SK-N-SH (cell line): Measurements from ENCODE around the gene NT5C1B. TPM values are rescaled to one million over a fixed set of nuclear protein-coding genes. Genes with fewer than 3 reads are reported as not detected.
A peak's percentile ranks its signal among the peaks of the same experiment; 100 is the strongest.

Experiments used
- CTCF ChIA-PET: fragments of 300-600, 350-600 bp; formaldehyde crosslinking; extraction: SDS; loops from one replicate; lab custom pipeline; 2021; lab: Yijun Ruan, JAX
- POLR2A ChIA-PET: fragments of 350-600 bp; sonication (Branson Sonifier 250); formaldehyde crosslinking; extraction: SDS; loops from one replicate; lab custom pipeline; 2020; ENCODE audit warnings: antibody characterized with exemption, inconsistent platforms; lab: Yijun Ruan, JAX
- DNase-seq: peaks from one replicate; pipeline ENCODE4 v3.0.0; 2012
- H2AFZ ChIP-seq: fragments of 200-600 bp; sonication (generic); 2 replicates; pipeline ENCODE4 v1.8.1; 2016; ENCODE audit warnings: antibody characterized with exemption, mild to moderate bottlenecking, low read depth
- H3F3A ChIP-seq: fragments of 200-600 bp; sonication (generic); replicated peaks from 2 replicates; pipeline ENCODE3; 2016; ENCODE audit warnings: antibody characterized with exemption, mild to moderate bottlenecking; ENCODE audit not compliant: insufficient read depth
- H3K27ac ChIP-seq, 2 experiments: fragments of 200-500 bp in 1 of 2; fragments of 200-600 bp in 1 of 2; sonication (Bioruptor generic) in 1 of 2; sonication (generic), shearing (Covaris generic) in 1 of 2; 2 replicates each; pipeline versions ENCODE4 v1.5.1 to v1.6.1; 2014 to 2016; ENCODE audit warnings: low read depth in 2 of 2, inconsistent platforms in 1 of 2, low read length in 1 of 2, mild to moderate bottlenecking in 1 of 2, mixed read lengths in 1 of 2
- H3K27me3 ChIP-seq: fragments of 200-600 bp; sonication (generic), shearing (Covaris generic); 2 replicates; pipeline ENCODE4 v1.6.1; 2016; ENCODE audit warnings: mixed run types; ENCODE audit not compliant: insufficient read depth
- H3K36me3 ChIP-seq, 2 experiments: fragments of 200-500 bp in 1 of 2; fragments of 200-600 bp in 1 of 2; sonication (Bioruptor generic) in 1 of 2; sonication (generic) in 1 of 2; replicated peaks in 1 of 2; 2 replicates each; pipeline versions ENCODE3 to v1.5.1; 2014 to 2016; ENCODE audit warnings: low read length in 1 of 2, mild to moderate bottlenecking in 1 of 2; ENCODE audit not compliant: insufficient read depth in 2 of 2, control insufficient read depth in 1 of 2
- H3K4me1 ChIP-seq, 2 experiments: fragments of 200-500 bp in 1 of 2; fragments of 200-600 bp in 1 of 2; sonication (Bioruptor generic) in 1 of 2; sonication (generic), shearing (Covaris generic) in 1 of 2; 2 replicates each; pipeline versions ENCODE4 v1.5.1 to v1.6.1; 2014 to 2016; ENCODE audit warnings: low read depth in 1 of 2, low read length in 1 of 2, mixed run types in 1 of 2; ENCODE audit not compliant: insufficient read depth in 2 of 2, control insufficient read depth in 1 of 2
- H3K4me2 ChIP-seq: fragments of 200-600 bp; sonication (generic), shearing (Covaris generic); 2 replicates; pipeline ENCODE4 v1.6.1; 2017; ENCODE audit warnings: mixed run types
- H3K4me3 ChIP-seq, 2 experiments: fragments of 200-500 bp in 1 of 2; fragments of 200-600 bp in 1 of 2; sonication (Bioruptor generic) in 1 of 2; sonication (generic), shearing (Covaris generic) in 1 of 2; 2 replicates each; pipeline versions ENCODE4 v1.5.1 to v1.8.1; 2014 to 2016; ENCODE audit warnings: low read depth in 2 of 2, inconsistent platforms in 1 of 2, low read length in 1 of 2, mild to moderate bottlenecking in 1 of 2, mixed read lengths in 1 of 2, moderate library complexity in 1 of 2
- H3K79me2 ChIP-seq: fragments of 200-600 bp; sonication (generic); 2 replicates; pipeline ENCODE4 v1.8.1; 2017; ENCODE audit warnings: mild to moderate bottlenecking; ENCODE audit not compliant: insufficient read depth
- H3K9ac ChIP-seq: fragments of 200-600 bp; sonication (generic); 2 replicates; pipeline ENCODE4 v1.6.1; 2017; ENCODE audit warnings: mixed run types
- H3K9me2 ChIP-seq: fragments of 200-600 bp; sonication (generic); 2 replicates; pipeline ENCODE4 v1.6.1; 2017; ENCODE audit warnings: mixed run types
- H3K9me3 ChIP-seq: fragments of 200-600 bp; sonication (generic); 2 replicates; pipeline ENCODE4 v1.6.1; 2017; ENCODE audit warnings: mixed run types, mild to moderate bottlenecking, moderate library complexity
- H4K20me1 ChIP-seq: fragments of 200-600 bp; sonication (generic); 2 replicates; pipeline ENCODE4 v1.6.1; 2017; ENCODE audit warnings: mild to moderate bottlenecking, mixed run types; ENCODE audit not compliant: insufficient read depth
- CHD2 ChIP-seq: fragments of 150-350 bp; IDR thresholded peaks from 2 replicates; pipeline ENCODE4 v1.6.1; 2018; ENCODE audit warnings: low read length; ENCODE audit not compliant: partially characterized antibody
- ELF1 ChIP-seq: IDR thresholded peaks from 2 replicates; pipeline ENCODE4 v1.4.0; 2012
- EP300 ChIP-seq, 2 experiments: IDR thresholded peaks; 2 replicates each; pipeline versions ENCODE4 v1.4.0 to v1.6.1; 2012; ENCODE audit warnings: borderline replicate concordance in 1 of 2, low read depth in 1 of 2, low read length in 1 of 2
- EZH2phosphoT487 ChIP-seq: fragments of 200-600 bp; sonication (generic); IDR thresholded peaks from 2 replicates; pipeline ENCODE4 v1.6.1; 2017; ENCODE audit warnings: low read depth, mixed run types, mild to moderate bottlenecking, antibody characterized with exemption, moderate library complexity, borderline replicate concordance
- GATA2 ChIP-seq: sonication (generic); formaldehyde crosslinking; IDR thresholded peaks from 2 replicates; pipeline ENCODE4 v1.5.0; 2020; ENCODE audit warnings: mild to moderate bottlenecking, missing genetic modification reagents
- JUND ChIP-seq: IDR thresholded peaks from 2 replicates; pipeline ENCODE4 v1.4.0; 2012
- MAX ChIP-seq: IDR thresholded peaks from 2 replicates; pipeline ENCODE4 v1.4.0; 2012; ENCODE audit warnings: low read depth
- MEF2A ChIP-seq: IDR thresholded peaks from 2 replicates; pipeline ENCODE4 v1.4.0; 2012; ENCODE audit warnings: low read depth, borderline replicate concordance
- MXI1 ChIP-seq: IDR thresholded peaks from 2 replicates; pipeline ENCODE4 v1.6.1; 2012; ENCODE audit warnings: mild to moderate bottlenecking, low read depth, low read length, improper control_type of control experiment
- NFIC ChIP-seq: IDR thresholded peaks from 2 replicates; pipeline ENCODE4 v1.4.0; 2012; ENCODE audit warnings: borderline replicate concordance
- NRF1 ChIP-seq: IDR thresholded peaks from 2 replicates; pipeline ENCODE4 v1.6.1; 2012; ENCODE audit warnings: low read depth, mild to moderate bottlenecking, low read length
- POLR2AphosphoS5 ChIP-seq: IDR thresholded peaks from 2 replicates; pipeline ENCODE4 v1.6.1; 2012; ENCODE audit warnings: low read depth, low read length
- RAD21 ChIP-seq: IDR thresholded peaks from 2 replicates; pipeline ENCODE4 v1.6.1; 2012; ENCODE audit warnings: mild to moderate bottlenecking, low read length
- RCOR1 ChIP-seq: fragments of 150-350 bp; IDR thresholded peaks from 2 replicates; pipeline ENCODE4 v1.6.1; 2017; ENCODE audit warnings: antibody characterized with exemption, low read length
- REST ChIP-seq: IDR thresholded peaks from 2 replicates; pipeline ENCODE4 v1.6.1; 2012; ENCODE audit warnings: mild to moderate bottlenecking, low read depth, low read length, moderate library complexity
- RFX5 ChIP-seq: IDR thresholded peaks from 2 replicates; pipeline ENCODE4 v1.6.1; 2012; ENCODE audit warnings: mild to moderate bottlenecking, improper control_type of control experiment, low read length
- RXRA ChIP-seq: IDR thresholded peaks from 2 replicates; pipeline ENCODE4 v1.4.0; 2012; ENCODE audit warnings: low read depth, mild to moderate bottlenecking, borderline replicate concordance
- SIN3A ChIP-seq: IDR thresholded peaks from 2 replicates; pipeline ENCODE4 v1.6.1; 2012; ENCODE audit warnings: low read depth, mild to moderate bottlenecking, low read length, moderate library complexity, borderline replicate concordance
- TAF1 ChIP-seq: IDR thresholded peaks from 2 replicates; pipeline ENCODE4 v1.6.1; 2012; ENCODE audit warnings: low read depth, mild to moderate bottlenecking, low read length, moderate library complexity, borderline replicate concordance
- TEAD4 ChIP-seq: IDR thresholded peaks from 2 replicates; pipeline ENCODE4 v1.4.0; 2012; ENCODE audit warnings: mild to moderate bottlenecking, borderline replicate concordance; ENCODE audit not compliant: insufficient read depth
- YY1 ChIP-seq: IDR thresholded peaks from 2 replicates; pipeline ENCODE4 v1.4.0; 2012; ENCODE audit warnings: low read depth, mild to moderate bottlenecking
- WGBS: methylation state at CpG from one replicate; pipeline ENCODE4 v1.1.6; 2017; ENCODE audit warnings: low lambda C conversion rate; 5-methylcytosine and 5-hydroxymethylcytosine counted together
- polyA plus RNA-seq, 3 experiments: library from polyadenylated mRNA; depleted of rRNA; stranded (reverse); fragments of >200 nt; gene quantifications; 2 replicates each; pipeline ENCODE4 v1.2.3, GENCODE V29; 2012
- TF ChIP-seq, protein P1 (sequence below): IDR thresholded peaks from 2 replicates; pipeline ENCODE4 v1.4.0; 2012; ENCODE audit warnings: low read depth, borderline replicate concordance
- TF ChIP-seq, protein P2 (sequence below): IDR thresholded peaks from 2 replicates; pipeline ENCODE4; 2012
- TF ChIP-seq, protein P3 (sequence below): fragments of 150-350 bp; IDR thresholded peaks from 2 replicates; pipeline ENCODE4 v1.6.1; 2016; ENCODE audit warnings: mild to moderate bottlenecking, low read depth, low read length

NT5C1B gene
- polyA plus RNA-seq, 1 of the 3 experiments (the other 2 are of a cell fraction) = not detected

- Histone ChIP-seq H3K9me3 (no peaks in the 10 kb centered on the region), H3K4me3 (no peak overlapping the region), H3K4me1 (peaks cover 18 to 32% of the 10 kb centered on the region in 2 experiments), H3K4me2 (peak overlapping the region; percentile 1; the same call in 1 of the 2 replicates), H3K9ac (no peak overlapping the region), H3K79me2 (no peaks in the 10 kb centered on the region), H3K27me3 (no peaks in the 10 kb centered on the region), H4K20me1 (no peaks in the 10 kb centered on the region), H2AFZ (no peak overlapping the region), H3K36me3 (no peaks in the 10 kb centered on the region), H3K9me2 (no peaks in the 10 kb centered on the region), H3F3A (peaks cover 16% of the 10 kb centered on the region), H3K27ac (peak overlapping the region; percentile 11 to 97; a peak in 3 of 4 replicates)
- POLR2A ChIA-PET = interaction anchor here (2.2 kb wide), 1 partner anchor 44 kb away, joined by 7 read pairs; the partner anchor contains the start of gene RDH14
- WGBS = 72% methylated on average over 3 of the region's 3 CpGs
- peak; percentile 72 for DNase-seq
- CTCF ChIA-PET = interaction anchor here (1.7 to 3.7 kb wide), 2 partner anchors 9 to 84 kb away, joined by 5 to 18 read pairs; no protein-coding TSS in a partner anchor
- no peak; the same call in 1 of the 2 replicates for TF ChIP-seq RFX5
- TF ChIP-seq MEF2A = 0 out of 2 replicates have a peak, but pooled peaks have one; percentile 34
- TF ChIP-seq TAF1 = no peak
- TF ChIP-seq, protein P1, sequence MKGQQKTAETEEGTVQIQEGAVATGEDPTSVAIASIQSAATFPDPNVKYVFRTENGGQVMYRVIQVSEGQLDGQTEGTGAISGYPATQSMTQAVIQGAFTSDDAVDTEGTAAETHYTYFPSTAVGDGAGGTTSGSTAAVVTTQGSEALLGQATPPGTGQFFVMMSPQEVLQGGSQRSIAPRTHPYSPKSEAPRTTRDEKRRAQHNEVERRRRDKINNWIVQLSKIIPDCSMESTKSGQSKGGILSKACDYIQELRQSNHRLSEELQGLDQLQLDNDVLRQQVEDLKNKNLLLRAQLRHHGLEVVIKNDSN = no peak
- TF ChIP-seq SIN3A = no peak
- TF ChIP-seq RCOR1 = peak; percentile 67
- TF ChIP-seq NRF1 = no peak
- peak; percentile 89 for TF ChIP-seq NFIC
- TF ChIP-seq CHD2 = peak; percentile 57
- no peak for TF ChIP-seq ELF1
- TF ChIP-seq, protein P2, sequence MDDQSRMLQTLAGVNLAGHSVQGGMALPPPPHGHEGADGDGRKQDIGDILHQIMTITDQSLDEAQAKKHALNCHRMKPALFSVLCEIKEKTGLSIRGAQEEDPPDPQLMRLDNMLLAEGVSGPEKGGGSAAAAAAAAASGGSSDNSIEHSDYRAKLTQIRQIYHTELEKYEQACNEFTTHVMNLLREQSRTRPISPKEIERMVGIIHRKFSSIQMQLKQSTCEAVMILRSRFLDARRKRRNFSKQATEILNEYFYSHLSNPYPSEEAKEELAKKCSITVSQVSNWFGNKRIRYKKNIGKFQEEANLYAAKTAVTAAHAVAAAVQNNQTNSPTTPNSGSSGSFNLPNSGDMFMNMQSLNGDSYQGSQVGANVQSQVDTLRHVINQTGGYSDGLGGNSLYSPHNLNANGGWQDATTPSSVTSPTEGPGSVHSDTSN = peak; percentile 75
- no peak for TF ChIP-seq EZH2phosphoT487
- TF ChIP-seq POLR2AphosphoS5 = peak; percentile 77
- TF ChIP-seq RXRA = no peak
- TF ChIP-seq REST = no peak
- no peak for TF ChIP-seq MAX
- peak; percentile 58; the same call in 1 of the 2 replicates for TF ChIP-seq JUND
- peak; percentile 80 to 82 for TF ChIP-seq EP300 (IDR thresholded peaks at IDR 0.05; ENCODE audit: borderline replicate concordance in 1 of 2, low read depth in 1 of 2, low read length in 1 of 2)
- peak; percentile 78; the same call in 1 of the 2 replicates for TF ChIP-seq TEAD4
- TF ChIP-seq, protein P3, sequence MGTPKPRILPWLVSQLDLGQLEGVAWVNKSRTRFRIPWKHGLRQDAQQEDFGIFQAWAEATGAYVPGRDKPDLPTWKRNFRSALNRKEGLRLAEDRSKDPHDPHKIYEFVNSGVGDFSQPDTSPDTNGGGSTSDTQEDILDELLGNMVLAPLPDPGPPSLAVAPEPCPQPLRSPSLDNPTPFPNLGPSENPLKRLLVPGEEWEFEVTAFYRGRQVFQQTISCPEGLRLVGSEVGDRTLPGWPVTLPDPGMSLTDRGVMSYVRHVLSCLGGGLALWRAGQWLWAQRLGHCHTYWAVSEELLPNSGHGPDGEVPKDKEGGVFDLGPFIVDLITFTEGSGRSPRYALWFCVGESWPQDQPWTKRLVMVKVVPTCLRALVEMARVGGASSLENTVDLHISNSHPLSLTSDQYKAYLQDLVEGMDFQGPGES = no peak
- no peak for TF ChIP-seq MXI1
- no peak for TF ChIP-seq YY1
- TF ChIP-seq GATA2 = peak; percentile 88
- TF ChIP-seq RAD21 = peak; percentile 49
Measured at GRCh38 chr2:18603854-18604530, 14.6 kb upstream of the NT5C1B start.
